Heart right ventricle (tissue), 16 donors: ENCODE data around the gene NFAM1. TPM values are rescaled to one million over a fixed set of nuclear protein-coding genes. Genes with fewer than 3 reads are reported as not detected.

Source experiments
- ATAC-seq, 8 donors: fragments of 200-7000 bp; cut with Tn5 transposase; one replicate each; pipeline ENCODE4 v1.9.1; 2020; ENCODE audit warnings: mild to moderate bottlenecking in 8 of 8, moderate library complexity in 8 of 8, moderate number of reproducible peaks in 1 of 8
- DNase-seq, 2 donors: peaks; one replicate each; pipeline ENCODE4 v3.0.0-alpha.2; 2020
- H3K27ac ChIP-seq, 10 donors: fragments of 200-600 bp; sonication (generic) in 2 of 10; one replicate each; pipeline versions ENCODE4 v1.5.0 to v1.8.0; 2020 to 2022; ENCODE audit warnings: mild to moderate bottlenecking in 3 of 10
- H3K27me3 ChIP-seq, 7 donors: fragments of 200-600 bp; one replicate each; pipeline ENCODE4 v1.8.0; 2021 to 2022; ENCODE audit warnings: mild to moderate bottlenecking in 2 of 7
- H3K36me3 ChIP-seq, 9 donors: fragments of 200-600 bp; sonication (generic) in 1 of 9; one replicate each; pipeline versions ENCODE4 v1.5.0 to v1.8.0; 2020 to 2022; ENCODE audit warnings: mild to moderate bottlenecking in 2 of 9
- H3K4me1 ChIP-seq, 9 donors: fragments of 200-600 bp; sonication (generic) in 1 of 9; one replicate each; pipeline versions ENCODE4 v1.5.0 to v1.8.0; 2020 to 2022; ENCODE audit warnings: mild to moderate bottlenecking in 4 of 9
- H3K4me3 ChIP-seq, 10 donors: fragments of 200-600 bp; sonication (generic) in 2 of 10; one replicate each; pipeline versions ENCODE4 v1.5.0 to v1.8.0; 2020 to 2022; ENCODE audit warnings: mild to moderate bottlenecking in 7 of 10, moderate library complexity in 2 of 10
- H3K9me3 ChIP-seq, 11 donors: fragments of 200-600 bp in 10 of 11; sonication (generic) in 2 of 11; one replicate each; pipeline versions ENCODE4 v1.5.0 to v1.8.0; 2013 to 2022; ENCODE audit warnings: mild to moderate bottlenecking in 2 of 11, control low read depth in 1 of 11, moderate library complexity in 1 of 11
- WGBS, 2 donors: extraction: QIAGEN DNeasy Blood & Tissue Kit; methylation state at CpG; one replicate each; pipeline ENCODE4 v1.1.7; 2013; ENCODE audit warnings: inconsistent platforms in 1 of 2; 5-methylcytosine and 5-hydroxymethylcytosine counted together
- intact Hi-C, 10 donors: fragments of 100-400 bp; cut with DNase I; formaldehyde crosslinking; loops; one replicate each; pipeline versions ENCODE4 v1.11.1 to v1.14.2; 2022
- polyA plus RNA-seq, 2 donors: library from polyadenylated mRNA; stranded (reverse); fragments of 200-250 nt; gene quantifications; one replicate each; pipeline ENCODE4 v1.2.3, GENCODE V29; 2013
- total RNA-seq, 10 donors: library from RNA; stranded (reverse); fragmentation: NEBNext Ultra II Directional in 3 of 10; extraction: Animal tissue kit (Norgen Biotek cat#: 25700) in 3 of 10; gene quantifications; one replicate each; pipeline versions ENCODE4 v1.2.1 to v1.2.4, GENCODE V29; 2021 to 2023
- TF ChIP-seq, protein P1 (sequence below), 9 donors: fragments of 200-600 bp; sonication (generic) in 2 of 9; IDR thresholded peaks; one replicate each; pipeline versions ENCODE4 v1.5.0 to v1.8.0; 2021 to 2022; ENCODE audit warnings: antibody characterized with exemption in 9 of 9, mild to moderate bottlenecking in 5 of 9, moderate library complexity in 1 of 9
- donor health status: Arrhythmogenic right ventricular cardiomyopathy.
- donor health status: ischemic (EF 13 %, LVEDD 7.1; RV severe dilation, severe dysfunction).
- donor health status: healthy with polysubstance abuse.
- donor health status: DM: no; HTN: yes; CAD: no.
- donor health status: DM: no; HTN: no; CAD: no.
- donor health status: ischemic (EF 25% LVEDD 6.9; RV normal size, moderate dysfunction).
- donor health status: ischemic (EF 25% LVEDD 5.7; RV mildly dilated, moderate dysfunction).
- donor health status: healthy.
- donor health status: DM: yes; HTN: yes; CAD: no.
- donor health status: Ischemic cardiomyopathy.
- donor health status: ischemic (EF 35%, LVEDD 5.7; RV mildly dilated, moderate dysfunction).
- donor health status: nonischemic (EF 11% LVEDD 7.7; RV severe dilation, severe dysfunction).
- donor health status: DM: yes; HTN: yes; CAD: no.
- donor health status: PGD.
- donor health status: ischemic (EF 29% LVEDD 5.4; RV normal size, mild dysfunction).
- donor health status: nonischemic (EF 23%, LVEDD 6.1; RV moderate dilation, normal function).

The NFAM1 gene
- total and polyA plus RNA-seq, 12 donors, result 0.38 to 6.4 (median 1.4) TPM

DNA sequence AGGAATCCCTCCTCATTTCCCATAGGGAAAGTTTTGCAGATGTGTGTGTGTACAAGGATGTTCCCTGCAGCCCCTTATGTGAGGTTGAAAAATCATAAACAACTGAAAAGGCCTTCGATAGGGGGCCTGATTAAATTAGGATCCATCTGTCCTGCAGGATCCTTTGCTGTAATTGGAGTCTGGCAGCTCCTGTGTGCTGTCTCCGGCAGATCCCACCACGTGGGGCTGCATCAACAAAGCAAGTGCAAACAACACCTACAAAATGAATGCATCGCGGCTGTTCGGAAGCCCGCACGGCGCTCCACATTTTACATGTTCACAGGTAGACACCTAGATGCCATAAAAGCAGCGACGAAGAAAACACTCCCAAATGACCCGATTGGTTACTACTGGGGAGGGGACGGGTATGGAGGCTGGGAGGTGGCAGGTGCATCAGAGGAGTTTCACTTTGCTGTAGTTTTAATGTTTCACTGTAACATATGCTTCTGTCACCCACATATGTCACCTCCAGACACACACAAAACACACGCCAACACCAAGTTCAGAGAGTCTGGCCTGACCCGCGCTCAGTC is 52.2 kb downstream of the NFAM1 start:
- peaks cover 0 to 20% (median 0%) of the 10 kb centered on the region in 9 donors for H3K4me1 ChIP-seq
- TF ChIP-seq, protein P1, sequence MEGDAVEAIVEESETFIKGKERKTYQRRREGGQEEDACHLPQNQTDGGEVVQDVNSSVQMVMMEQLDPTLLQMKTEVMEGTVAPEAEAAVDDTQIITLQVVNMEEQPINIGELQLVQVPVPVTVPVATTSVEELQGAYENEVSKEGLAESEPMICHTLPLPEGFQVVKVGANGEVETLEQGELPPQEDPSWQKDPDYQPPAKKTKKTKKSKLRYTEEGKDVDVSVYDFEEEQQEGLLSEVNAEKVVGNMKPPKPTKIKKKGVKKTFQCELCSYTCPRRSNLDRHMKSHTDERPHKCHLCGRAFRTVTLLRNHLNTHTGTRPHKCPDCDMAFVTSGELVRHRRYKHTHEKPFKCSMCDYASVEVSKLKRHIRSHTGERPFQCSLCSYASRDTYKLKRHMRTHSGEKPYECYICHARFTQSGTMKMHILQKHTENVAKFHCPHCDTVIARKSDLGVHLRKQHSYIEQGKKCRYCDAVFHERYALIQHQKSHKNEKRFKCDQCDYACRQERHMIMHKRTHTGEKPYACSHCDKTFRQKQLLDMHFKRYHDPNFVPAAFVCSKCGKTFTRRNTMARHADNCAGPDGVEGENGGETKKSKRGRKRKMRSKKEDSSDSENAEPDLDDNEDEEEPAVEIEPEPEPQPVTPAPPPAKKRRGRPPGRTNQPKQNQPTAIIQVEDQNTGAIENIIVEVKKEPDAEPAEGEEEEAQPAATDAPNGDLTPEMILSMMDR (IDR thresholded peaks at IDR 0.05), result no peak
- 89 to 91% methylated on average over 16 of the region's 16 CpGs for WGBS, 2 donors
- H3K27ac ChIP-seq, result no peak overlapping the region
- no peaks in the 10 kb centered on the region for H3K9me3 ChIP-seq
- H3K27me3 ChIP-seq, result peaks cover 0 to 10% (median 0%) of the 10 kb centered on the region in 7 donors
- ATAC-seq (no peak), DNase-seq (no peak)
- H3K4me3 ChIP-seq, result no peak overlapping the region
- intact Hi-C loops, result loop anchor here in 2 of 10 donors (10.0 kb wide), 2 partner anchors 55 to 65 kb away; no protein-coding TSS in a partner anchor
- peaks cover 0 to 8% (median 0%) of the 10 kb centered on the region in 9 donors for H3K36me3 ChIP-seq

DNA sequence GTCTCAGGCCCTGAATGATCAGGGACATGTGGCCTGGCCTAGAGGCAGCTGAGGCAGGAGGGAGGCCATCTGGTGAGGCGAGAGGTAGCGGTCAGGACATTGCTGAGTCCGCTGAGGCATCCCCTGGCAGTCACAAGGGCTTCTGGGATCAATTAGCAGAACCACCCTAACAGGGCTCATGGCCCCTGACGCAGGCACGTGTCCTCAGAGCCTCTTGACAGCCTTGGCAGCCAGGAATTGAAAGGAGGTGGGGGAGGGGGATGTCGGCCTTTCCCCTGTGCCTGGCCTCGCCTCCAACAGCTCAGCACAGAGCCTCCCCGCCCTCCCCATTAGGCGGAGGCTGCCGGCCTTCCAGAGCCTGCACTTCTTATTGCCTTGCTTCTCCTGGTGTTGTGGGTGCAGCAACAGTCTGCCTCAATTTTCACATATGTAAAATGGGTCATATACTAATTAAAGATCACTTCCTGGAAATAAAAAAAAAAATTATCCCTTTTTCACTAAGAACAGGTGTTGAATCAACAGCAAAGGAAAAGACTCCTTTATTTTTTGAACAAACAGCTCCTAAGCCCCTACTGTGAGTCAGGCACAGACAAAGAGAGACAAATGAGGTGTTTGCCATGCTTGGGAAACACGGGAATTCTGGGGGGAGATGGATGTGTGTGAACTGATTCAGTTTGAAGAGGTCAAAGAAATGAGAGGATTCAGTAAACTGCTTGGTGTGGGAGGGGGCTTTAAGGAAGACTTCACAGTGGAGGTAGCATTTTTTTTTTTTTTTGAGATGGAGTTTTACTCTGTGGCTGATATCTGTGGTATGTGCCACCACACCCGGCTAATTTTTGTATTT is 55.3 kb downstream of the NFAM1 start:
- ATAC-seq (peak; percentile 71 to 87 (median 78)), DNase-seq (peak; percentile 61 to 73)
- intact Hi-C loops, result no loop called here
- Histone ChIP-seq H3K4me1 (peaks cover 0 to 20% (median 0%) of the 10 kb centered on the region in 9 donors), H3K27ac (peak overlapping the region in 5 of 10 donors; percentile 3 to 75 (median 35)), H3K9me3 (no peaks in the 10 kb centered on the region), H3K36me3 (no peaks in the 10 kb centered on the region), H3K4me3 (no peak overlapping the region), H3K27me3 (no peaks in the 10 kb centered on the region)
- TF ChIP-seq, protein P1 (IDR thresholded peaks at IDR 0.05), result no peak
- WGBS, 2 donors, result 32% methylated on average over 12 of the region's 12 CpGs

DNA sequence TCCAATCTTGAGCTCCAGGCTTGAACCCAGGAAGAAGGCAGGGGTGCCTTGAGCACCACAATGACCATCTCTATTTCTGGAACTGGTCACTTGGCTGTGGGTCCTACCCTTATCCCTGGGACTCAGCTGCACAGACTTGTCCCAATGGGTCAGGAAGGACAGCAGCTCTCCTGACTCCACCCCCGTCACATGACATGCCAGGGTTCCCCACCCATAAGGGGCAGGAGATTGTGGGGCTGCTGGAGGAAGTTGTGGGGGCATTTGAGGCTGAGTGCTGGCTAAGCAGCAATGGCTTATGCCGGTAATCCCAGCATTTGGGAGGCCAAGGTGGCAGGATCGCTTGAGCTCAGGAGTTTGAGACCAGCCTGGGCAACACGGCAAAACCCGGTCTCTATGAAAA is 56.2 kb downstream of the NFAM1 start:
- Histone ChIP-seq H3K36me3 (no peaks in the 10 kb centered on the region), H3K9me3 (no peaks in the 10 kb centered on the region), H3K27ac (peak overlapping the region in 6 of 10 donors; percentile 3 to 75 (median 30))

DNA sequence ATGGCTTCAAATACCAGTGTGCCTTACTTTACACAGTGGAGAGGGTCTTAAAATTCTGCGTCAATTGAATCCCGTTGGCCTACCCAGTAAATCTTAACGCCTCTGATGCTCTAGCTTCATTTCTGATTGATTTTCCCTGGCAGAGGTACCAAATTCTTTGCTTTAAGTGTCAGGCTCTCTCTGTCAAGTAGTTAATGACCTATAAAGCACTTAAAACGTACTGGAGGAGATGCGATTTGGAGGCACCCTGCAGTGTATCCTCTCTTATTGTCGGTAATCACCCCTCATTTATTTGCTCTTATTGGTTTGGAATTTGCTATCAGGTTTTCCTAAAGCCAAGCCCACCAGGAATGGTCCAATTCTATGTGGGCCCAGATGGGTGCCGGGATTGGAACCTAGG is 59.2 kb downstream of the NFAM1 start:
- Histone ChIP-seq H3K27me3 (peaks cover 0 to 19% (median 10%) of the 10 kb centered on the region in 7 donors), H3K4me3 (no peak overlapping the region), H3K9me3 (no peaks in the 10 kb centered on the region), H3K36me3 (no peaks in the 10 kb centered on the region), H3K4me1 (peaks cover 7 to 38% (median 17%) of the 10 kb centered on the region in 9 donors), H3K27ac (no peak overlapping the region)
- intact Hi-C loops, result no loop called here
- ATAC-seq (no peak), DNase-seq (no peak)
- 90 to 92% methylated on average over 7 of the region's 7 CpGs for WGBS, 2 donors
- TF ChIP-seq, protein P1 (IDR thresholded peaks at IDR 0.05), result no peak

More for the DNA sequence above, 56.2 kb downstream of the NFAM1 start:
- intact Hi-C loops, result no loop called here
- Histone ChIP-seq H3K4me3 (no peak overlapping the region), H3K4me1 (peaks cover 0 to 20% (median 0%) of the 10 kb centered on the region in 9 donors), H3K27me3 (no peaks in the 10 kb centered on the region)
- WGBS, 2 donors, result 63 to 80% methylated on average over 5 of the region's 5 CpGs
- peak in 7 of 8 donors; percentile 43 to 70 (median 48) for ATAC-seq
- TF ChIP-seq, protein P1 (IDR thresholded peaks at IDR 0.05), result no peak
- peak in 1 of 2 donors; percentile 35 for DNase-seq
